Neural progenitor cell (in vitro differentiated cells): ENCODE measurements around the gene CDC42EP1. TPM values are rescaled to one million over a fixed set of nuclear protein-coding genes. Genes with fewer than 3 reads are reported as not detected.
A peak's percentile ranks its signal among the peaks of the same experiment; 100 is the strongest.

Experiments
- DNase-seq: peaks from one replicate; pipeline ENCODE4 v3.0.0-alpha.2; 2016; ENCODE audit warnings: low spot score
- H2AFZ ChIP-seq: fragments of 200-600 bp; sonication (generic); replicated peaks from 2 replicates; pipeline ENCODE4 v1.6.1; 2016; ENCODE audit warnings: antibody characterized with exemption
- H3F3A ChIP-seq: fragments of 200-600 bp; sonication (generic); 2 replicates; pipeline ENCODE4 v1.6.1; 2016; ENCODE audit warnings: antibody characterized with exemption, low read depth
- H3K27ac ChIP-seq: fragments of 200-600 bp; sonication (generic); 2 replicates; pipeline ENCODE4 v1.5.1; 2016; ENCODE audit warnings: mild to moderate bottlenecking
- H3K27me3 ChIP-seq: fragments of 200-600 bp; sonication (generic); 2 replicates; pipeline ENCODE4 v1.6.1; 2016; ENCODE audit warnings: mild to moderate bottlenecking, moderate library complexity
- H3K36me3 ChIP-seq: fragments of 200-600 bp; sonication (generic); 2 replicates; pipeline ENCODE4 v1.5.1; 2016
- H3K4me1 ChIP-seq: fragments of 200-600 bp; sonication (generic); 2 replicates; pipeline ENCODE4 v1.6.1; 2016; ENCODE audit warnings: mixed run types
- H3K4me2 ChIP-seq: fragments of 200-600 bp; sonication (generic); 2 replicates; pipeline ENCODE4 v1.6.1; 2016
- H3K4me3 ChIP-seq: fragments of 200-600 bp; sonication (generic); 2 replicates; pipeline ENCODE4 v1.5.1; 2016
- H3K79me2 ChIP-seq: fragments of 200-600 bp; sonication (generic); 2 replicates; pipeline ENCODE4 v1.6.1; 2016; ENCODE audit warnings: low read depth
- H3K9ac ChIP-seq: fragments of 200-600 bp; sonication (generic); 2 replicates; pipeline ENCODE4 v1.6.1; 2016
- H3K9me3 ChIP-seq: fragments of 200-600 bp; sonication (generic); 2 replicates; pipeline ENCODE4 v1.5.1; 2016; ENCODE audit warnings: low read depth
- H4K20me1 ChIP-seq: fragments of 200-600 bp; sonication (generic); 2 replicates; pipeline ENCODE4 v1.6.1; 2016; ENCODE audit warnings: low read depth
- H3K27ac Mint-ChIP-seq: 3 replicates; pipeline ENCODE4 v1.8.0; 2021; ENCODE audit warnings: mixed read lengths
- H3K27me3 Mint-ChIP-seq: 2 replicates; pipeline ENCODE4 v1.8.0; 2022; ENCODE audit warnings: low read depth, mild to moderate bottlenecking, inconsistent platforms, moderate library complexity, mixed read lengths; ENCODE audit not compliant: insufficient read depth
- H3K36me3 Mint-ChIP-seq: 3 replicates; pipeline ENCODE4 v1.8.0; 2021; ENCODE audit warnings: mixed read lengths
- H3K4me1 Mint-ChIP-seq: 3 replicates; pipeline ENCODE4 v1.8.0; 2021; ENCODE audit warnings: mixed read lengths
- H3K4me3 Mint-ChIP-seq: 3 replicates; pipeline ENCODE4 v1.8.0; 2021; ENCODE audit warnings: mild to moderate bottlenecking, moderate library complexity, mixed read lengths
- H3K9me3 Mint-ChIP-seq: 3 replicates; pipeline ENCODE4 v1.8.0; 2020; ENCODE audit warnings: mixed read lengths
- CTCF ChIP-seq: fragments of 200-600 bp; sonication (generic); IDR thresholded peaks from 2 replicates; pipeline ENCODE4 v1.5.1; 2017; ENCODE audit warnings: antibody characterized with exemption, mild to moderate bottlenecking
- EZH2 ChIP-seq: fragments of 200-600 bp; sonication (generic); IDR thresholded peaks from 2 replicates; pipeline ENCODE4 v1.6.1; 2017; ENCODE audit warnings: antibody characterized with exemption, mild to moderate bottlenecking, moderate library complexity
- EZH2phosphoT487 ChIP-seq: fragments of 200-600 bp; sonication (generic); IDR thresholded peaks from 2 replicates; pipeline ENCODE4 v1.6.1; 2017; ENCODE audit warnings: antibody characterized with exemption
- total RNA-seq: library from RNA; depleted of rRNA; stranded (reverse); fragments of >200 nt; gene quantifications from 2 replicates; pipeline ENCODE4 v1.2.3, GENCODE V29; 2015; ENCODE audit warnings: low replicate concordance

The CDC42EP1 gene
- total RNA-seq, 1 donor from 2014 or later: 0.84 TPM

GRCh38 chr22:37594237-37594636 lies 34.0 kb downstream of the CDC42EP1 start:
- H3K27me3 ChIP-seq: no peaks in the 10 kb centered on the region
- no peaks in the 10 kb centered on the region for H4K20me1 ChIP-seq
- Mint-ChIP-seq H3K4me3 (no peak overlapping the region), H3K27me3 (peaks cover 13% of the 10 kb centered on the region), H3K27ac (no peak overlapping the region), H3K36me3 (no peaks in the 10 kb centered on the region), H3K4me1 (peaks cover 8% of the 10 kb centered on the region), H3K9me3 (no peaks in the 10 kb centered on the region)
- H3K9me3 ChIP-seq: no peaks in the 10 kb centered on the region
- no peak overlapping the region for H3K4me3 ChIP-seq
- H3K79me2 ChIP-seq: no peaks in the 10 kb centered on the region
- DNase-seq: no peak
- H3K36me3 ChIP-seq: no peaks in the 10 kb centered on the region
- TF ChIP-seq EZH2phosphoT487 (no peak), CTCF (no peak), EZH2 (no peak)
- no peak overlapping the region for H3K4me2 ChIP-seq
- H3F3A ChIP-seq: peaks cover 5% of the 10 kb centered on the region
- H3K4me1 ChIP-seq: no peaks in the 10 kb centered on the region
- H3K9ac ChIP-seq: no peak overlapping the region
- H3K27ac ChIP-seq: no peak overlapping the region
- H2AFZ ChIP-seq: no peak overlapping the region

GRCh38 chr22:37599153-37599552 lies 38.9 kb downstream of the CDC42EP1 start:
- H3K4me1 Mint-ChIP-seq: peaks cover 8% of the 10 kb centered on the region
- no peaks in the 10 kb centered on the region for H3K9me3 Mint-ChIP-seq
- no peak overlapping the region for H3K4me2 ChIP-seq
- no peak for TF ChIP-seq EZH2
- no peak for TF ChIP-seq EZH2phosphoT487
- TF ChIP-seq CTCF: no peak
- DNase-seq: no peak
- H3K4me1 ChIP-seq: peaks cover 8% of the 10 kb centered on the region
- H3K9me3 ChIP-seq: no peaks in the 10 kb centered on the region
- H3K4me3 Mint-ChIP-seq: no peak overlapping the region
- H3F3A ChIP-seq: peaks cover 9% of the 10 kb centered on the region
- no peak overlapping the region for H3K27ac ChIP-seq
- peaks cover 15% of the 10 kb centered on the region for H3K27me3 Mint-ChIP-seq
- H2AFZ ChIP-seq: no peak overlapping the region
- H3K36me3 ChIP-seq: no peaks in the 10 kb centered on the region
- no peaks in the 10 kb centered on the region for H4K20me1 ChIP-seq
- no peaks in the 10 kb centered on the region for H3K79me2 ChIP-seq
- H3K36me3 Mint-ChIP-seq: no peaks in the 10 kb centered on the region
- H3K27ac Mint-ChIP-seq: no peak overlapping the region
- H3K9ac ChIP-seq: no peak overlapping the region
- H3K4me3 ChIP-seq: no peak overlapping the region
- H3K27me3 ChIP-seq: no peaks in the 10 kb centered on the region

GRCh38 chr22:37601203-37601539 lies 40.9 kb downstream of the CDC42EP1 start:
- TF ChIP-seq EZH2phosphoT487: no peak
- no peak for TF ChIP-seq EZH2
- TF ChIP-seq CTCF: no peak
- Histone ChIP-seq H3K4me2 (peak overlapping the region; percentile 73), H3K36me3 (no peaks in the 10 kb centered on the region), H3K4me3 (peak overlapping the region; percentile 25), H3K27me3 (no peaks in the 10 kb centered on the region), H2AFZ (peak overlapping the region; percentile 83), H3K79me2 (no peaks in the 10 kb centered on the region), H3K27ac (no peak overlapping the region), H3K9ac (no peak overlapping the region), H3K9me3 (no peaks in the 10 kb centered on the region), H4K20me1 (no peaks in the 10 kb centered on the region), H3F3A (peaks cover 9% of the 10 kb centered on the region), H3K4me1 (peaks cover 8% of the 10 kb centered on the region)
- no peak overlapping the region for H3K27ac Mint-ChIP-seq
- H3K9me3 Mint-ChIP-seq: no peaks in the 10 kb centered on the region
- peaks cover 8% of the 10 kb centered on the region for H3K4me1 Mint-ChIP-seq
- H3K36me3 Mint-ChIP-seq: no peaks in the 10 kb centered on the region
- H3K27me3 Mint-ChIP-seq: peaks cover 26% of the 10 kb centered on the region
- H3K4me3 Mint-ChIP-seq: no peak overlapping the region
- no peak for DNase-seq
